ENCODE measurements around the gene LIX1L. TPM values are rescaled to one million over a fixed set of nuclear protein-coding genes. Genes with fewer than 3 reads are reported as not detected.

The LIX1L gene
- total and polyA plus RNA-seq, 8 donors = 2.9 to 10.3 (median 5.6) TPM

GRCh38 chr1:145912128-145912641 lies 45.6 kb downstream of the LIX1L start:
- no peak overlapping the region for H3K4me3 ChIP-seq
- H3K27ac ChIP-seq = no peak overlapping the region
- FAIRE-seq = no peak
- H3K36me3 ChIP-seq = peaks cover 0 to 18% (median 5%) of the 10 kb centered on the region in 3 donors
- H3K27me3 ChIP-seq = no peaks in the 10 kb centered on the region
- no peak for ATAC-seq
- WGBS, 2 donors = 65 to 68% methylated on average over 11 of the region's 11 CpGs
- no peak for TF ChIP-seq CTCF (IDR thresholded peaks at IDR 0.05)
- peaks cover 0 to 2% (median 0%) of the 10 kb centered on the region in 3 donors for H3K4me1 ChIP-seq
- no peaks in the 10 kb centered on the region for H3K9me3 ChIP-seq
- DNase-seq = no peak
- intact Hi-C loops (cut with DNase I) = no loop called here

GRCh38 chr1:145908653-145909052 lies 49.2 kb downstream of the LIX1L start:
- TF ChIP-seq CTCF (IDR thresholded peaks at IDR 0.05) = no peak
- intact Hi-C loops (cut with DNase I) = no loop called here
- H3K4me3 ChIP-seq = no peak overlapping the region
- FAIRE-seq (no peak), ATAC-seq (no peak), DNase-seq (no peak)
- H3K27ac ChIP-seq = no peak overlapping the region
- no peaks in the 10 kb centered on the region for H3K4me1 ChIP-seq
- H3K9me3 ChIP-seq = no peaks in the 10 kb centered on the region
- 48 to 63% methylated on average over 1 of the region's 1 CpG for WGBS, 2 donors
- H3K36me3 ChIP-seq = peaks cover 0 to 11% (median 5%) of the 10 kb centered on the region in 3 donors
- no peaks in the 10 kb centered on the region for H3K27me3 ChIP-seq

- Histone ChIP-seq H3K9me3 (no peaks in the 10 kb centered on the region), H3K4me3 (no peak overlapping the region), H3K27me3 (no peaks in the 10 kb centered on the region), H3K36me3 (peaks cover 0 to 8% (median 5%) of the 10 kb centered on the region in 3 donors), H3K4me1 (no peaks in the 10 kb centered on the region), H3K27ac (no peak overlapping the region)
- FAIRE-seq (no peak), ATAC-seq (no peak), DNase-seq (no peak)
- TF ChIP-seq CTCF (IDR thresholded peaks at IDR 0.05) = no peak
- intact Hi-C loops (cut with DNase I) = no loop called here
- WGBS, 2 donors = 76 to 79% methylated on average over 10 of the region's 10 CpGs
These were observed 50.7 kb downstream of the LIX1L start for GRCh38 chr1:145906954-145907753.

GRCh38 chr1:145901312-145902021 lies 56.4 kb downstream of the LIX1L start:
- ATAC-seq (no peak), DNase-seq (no peak), FAIRE-seq (no peak)
- Histone ChIP-seq H3K27ac (no peak overlapping the region), H3K4me1 (no peaks in the 10 kb centered on the region), H3K27me3 (no peaks in the 10 kb centered on the region), H3K4me3 (no peak overlapping the region), H3K9me3 (no peaks in the 10 kb centered on the region), H3K36me3 (no peaks in the 10 kb centered on the region)
- TF ChIP-seq CTCF (IDR thresholded peaks at IDR 0.05) = no peak
- 79 to 81% methylated on average over 12 of the region's 12 CpGs for WGBS, 2 donors
- intact Hi-C loops (cut with DNase I) = no loop called here
